Measurements from ENCODE around the gene NKAIN4.
A peak's percentile ranks its signal among the peaks of the same experiment; 100 is the strongest.

Gene NKAIN4

DNA sequence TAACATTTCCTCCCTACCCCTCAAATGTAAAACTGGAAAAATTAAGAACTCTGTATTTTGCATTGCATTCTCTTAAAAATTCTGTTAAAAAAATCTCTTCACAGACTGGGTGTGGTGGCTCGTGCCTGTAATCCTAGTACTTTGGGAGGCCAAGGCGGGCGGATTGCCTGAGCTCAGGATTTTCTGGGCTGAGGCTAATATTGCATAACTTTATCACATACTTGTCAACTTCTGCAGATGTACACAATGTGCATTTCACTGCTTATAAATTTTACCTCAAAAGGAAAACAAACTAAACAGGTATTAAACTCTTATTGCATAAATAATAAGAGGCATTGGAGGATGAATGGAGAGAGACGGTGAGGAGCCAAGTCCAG is 59.5 kb downstream of the NKAIN4 start:
- Mint-ChIP-seq H3K4me3 (no peak overlapping the region), H3K9me3 (no peaks in the 10 kb centered on the region), H3K4me1 (peaks cover 27% of the 10 kb centered on the region), H3K36me3 (ENCODE audit: low read depth) (peaks cover 58% of the 10 kb centered on the region), H3K27ac (peak overlapping the region; percentile 68), H3K27me3 (ENCODE audit: low read depth, poor library complexity) (peaks cover 9% of the 10 kb centered on the region)
- no peak for DNase-seq
- TF ChIP-seq, protein P1, sequence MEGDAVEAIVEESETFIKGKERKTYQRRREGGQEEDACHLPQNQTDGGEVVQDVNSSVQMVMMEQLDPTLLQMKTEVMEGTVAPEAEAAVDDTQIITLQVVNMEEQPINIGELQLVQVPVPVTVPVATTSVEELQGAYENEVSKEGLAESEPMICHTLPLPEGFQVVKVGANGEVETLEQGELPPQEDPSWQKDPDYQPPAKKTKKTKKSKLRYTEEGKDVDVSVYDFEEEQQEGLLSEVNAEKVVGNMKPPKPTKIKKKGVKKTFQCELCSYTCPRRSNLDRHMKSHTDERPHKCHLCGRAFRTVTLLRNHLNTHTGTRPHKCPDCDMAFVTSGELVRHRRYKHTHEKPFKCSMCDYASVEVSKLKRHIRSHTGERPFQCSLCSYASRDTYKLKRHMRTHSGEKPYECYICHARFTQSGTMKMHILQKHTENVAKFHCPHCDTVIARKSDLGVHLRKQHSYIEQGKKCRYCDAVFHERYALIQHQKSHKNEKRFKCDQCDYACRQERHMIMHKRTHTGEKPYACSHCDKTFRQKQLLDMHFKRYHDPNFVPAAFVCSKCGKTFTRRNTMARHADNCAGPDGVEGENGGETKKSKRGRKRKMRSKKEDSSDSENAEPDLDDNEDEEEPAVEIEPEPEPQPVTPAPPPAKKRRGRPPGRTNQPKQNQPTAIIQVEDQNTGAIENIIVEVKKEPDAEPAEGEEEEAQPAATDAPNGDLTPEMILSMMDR (IDR thresholded peaks at IDR 0.05), result no peak

DNA sequence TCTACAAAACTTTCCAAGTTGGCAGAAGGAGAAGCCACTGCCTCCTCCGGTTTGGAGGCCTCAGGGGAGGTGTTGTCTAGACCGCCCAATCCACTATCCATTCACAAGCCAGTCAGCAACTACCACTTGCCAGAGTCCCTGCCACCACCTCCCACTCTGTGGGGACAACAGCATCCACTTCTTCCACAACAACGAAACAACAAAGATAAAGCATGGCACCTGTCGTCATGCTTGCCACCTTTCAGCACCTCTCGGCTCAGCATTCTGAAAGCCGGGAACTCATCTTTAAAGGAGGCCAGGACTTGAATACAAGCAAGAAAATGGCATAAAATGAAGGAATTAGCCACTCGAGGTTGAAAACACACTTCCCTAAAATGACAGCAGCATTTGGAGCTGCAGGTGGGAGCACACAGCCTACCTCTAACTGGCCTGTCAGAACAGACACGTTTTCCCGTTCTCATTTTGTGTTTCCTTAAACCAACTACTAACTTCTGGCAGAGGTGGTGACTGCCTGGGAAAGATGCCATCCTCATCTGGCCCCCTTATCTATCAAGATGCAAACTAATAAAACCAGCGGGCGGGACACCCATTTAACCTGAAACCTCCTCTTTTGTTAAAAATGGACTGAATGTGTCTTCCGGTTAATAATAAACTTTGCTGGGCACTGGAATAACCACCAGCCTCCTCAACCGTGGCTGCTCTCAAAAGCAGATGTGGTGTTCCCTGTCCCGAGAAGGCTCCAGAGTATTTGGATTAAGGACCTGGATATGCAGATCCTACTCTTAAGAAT is 60.1 kb downstream of the NKAIN4 start:
- no peaks in the 10 kb centered on the region for H3K9me3 Mint-ChIP-seq
- DNase-seq, result no peak
- peaks cover 53% of the 10 kb centered on the region for H3K36me3 Mint-ChIP-seq (ENCODE audit: low read depth)
- H3K27me3 Mint-ChIP-seq (ENCODE audit: low read depth, poor library complexity), result peaks cover 13% of the 10 kb centered on the region
- H3K27ac Mint-ChIP-seq, result peak overlapping the region; percentile 45
- H3K4me3 Mint-ChIP-seq, result no peak overlapping the region
- peaks cover 27% of the 10 kb centered on the region for H3K4me1 Mint-ChIP-seq
- TF ChIP-seq, protein P1 (IDR thresholded peaks at IDR 0.05), result no peak

DNA sequence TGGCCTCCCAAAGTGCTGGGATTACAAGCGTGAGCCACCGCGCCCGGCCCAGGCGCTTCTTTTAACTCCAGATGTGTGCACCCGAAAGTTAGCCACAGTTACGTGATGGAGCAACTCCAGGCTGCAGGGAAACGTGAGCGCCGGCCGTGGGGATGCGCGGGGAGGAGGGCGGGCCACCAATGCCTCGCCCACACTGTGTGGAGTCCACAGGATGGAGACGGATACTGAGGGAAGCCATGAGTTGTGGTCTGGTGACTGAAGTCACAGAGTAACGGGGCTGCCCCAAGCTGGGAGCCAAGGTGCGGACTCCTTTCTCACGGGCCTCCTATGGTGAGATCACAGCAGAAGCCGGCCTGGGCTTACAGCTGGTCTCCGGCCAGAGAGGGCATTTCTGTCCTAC is 61.5 kb downstream of the NKAIN4 start:
- H3K36me3 Mint-ChIP-seq (ENCODE audit: low read depth), result peaks cover 38% of the 10 kb centered on the region
- H3K4me1 Mint-ChIP-seq, result peaks cover 14% of the 10 kb centered on the region
- DNase-seq, result no peak
- no peak overlapping the region for H3K27ac Mint-ChIP-seq
- peaks cover 13% of the 10 kb centered on the region for H3K27me3 Mint-ChIP-seq (ENCODE audit: low read depth, poor library complexity)
- H3K9me3 Mint-ChIP-seq, result no peaks in the 10 kb centered on the region
- TF ChIP-seq, protein P1 (IDR thresholded peaks at IDR 0.05), result no peak
- H3K4me3 Mint-ChIP-seq, result no peak overlapping the region

DNA sequence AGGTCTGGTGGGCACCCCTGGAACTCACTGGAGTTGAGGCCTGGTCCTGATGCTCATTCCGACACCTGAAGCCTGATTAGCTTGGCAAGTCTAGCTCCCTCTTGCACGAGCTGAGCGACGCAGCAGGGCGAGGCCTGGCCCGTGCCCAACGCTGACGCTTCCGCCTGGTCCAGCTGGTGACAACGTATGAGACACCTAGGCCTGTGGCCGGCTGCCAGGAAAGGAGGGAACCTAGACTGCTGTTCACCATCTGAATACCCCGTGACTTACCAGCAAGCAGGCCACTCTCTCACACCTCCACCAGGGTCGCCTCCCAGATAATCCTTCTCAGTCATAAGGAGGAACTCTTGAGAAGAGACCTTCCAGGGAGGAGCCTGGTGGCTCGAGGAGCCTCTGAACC is 62.9 kb downstream of the NKAIN4 start:
- TF ChIP-seq, protein P1 (IDR thresholded peaks at IDR 0.05), result no peak
- Mint-ChIP-seq H3K4me3 (no peak overlapping the region), H3K27ac (no peak overlapping the region), H3K9me3 (no peaks in the 10 kb centered on the region), H3K36me3 (ENCODE audit: low read depth) (peaks cover 26% of the 10 kb centered on the region), H3K4me1 (peaks cover 1% of the 10 kb centered on the region), H3K27me3 (ENCODE audit: low read depth, poor library complexity) (peaks cover 15% of the 10 kb centered on the region)
- no peak for DNase-seq

DNA sequence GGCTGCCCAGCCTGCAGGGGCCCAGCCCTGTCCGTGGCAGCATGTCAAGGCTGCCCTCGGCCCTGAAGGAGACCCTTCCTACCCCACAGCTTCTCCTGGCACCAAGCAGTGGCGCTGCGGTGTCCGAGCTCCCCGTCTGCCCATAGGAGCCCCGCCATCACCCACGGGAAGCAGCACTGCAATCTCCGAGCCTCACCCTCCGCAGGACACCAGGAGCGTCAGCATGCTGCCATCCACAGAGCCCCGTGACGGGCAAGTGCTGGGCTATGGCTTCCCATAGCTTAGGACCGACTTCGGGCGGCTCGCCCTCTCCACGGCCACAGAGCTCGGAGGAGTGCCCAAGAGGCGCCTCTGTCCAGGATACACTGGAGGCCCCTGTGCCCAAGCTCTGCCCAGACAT is 63.4 kb downstream of the NKAIN4 start:
- Mint-ChIP-seq H3K27ac (no peak overlapping the region), H3K4me3 (no peak overlapping the region), H3K4me1 (no peaks in the 10 kb centered on the region)

More for the DNA sequence above, 63.4 kb downstream of the NKAIN4 start:
- TF ChIP-seq, protein P1 (IDR thresholded peaks at IDR 0.05), result no peak
- no peak for DNase-seq
- H3K36me3 Mint-ChIP-seq (ENCODE audit: low read depth), result peaks cover 21% of the 10 kb centered on the region
- H3K9me3 Mint-ChIP-seq, result no peaks in the 10 kb centered on the region
- H3K27me3 Mint-ChIP-seq (ENCODE audit: low read depth, poor library complexity), result peaks cover 15% of the 10 kb centered on the region

All from nephron progenitor cell (in vitro differentiated cells).